ENCODE results near the gene CD1C. TPM values are rescaled to one million over a fixed set of nuclear protein-coding genes. Genes with fewer than 3 reads are reported as not detected.
A peak's percentile ranks its signal among the peaks of the same experiment; 100 is the strongest.
"Not testable (repeated sequence)": the region's sequence is repeated elsewhere in the genome, so short reads cannot be mapped to it uniquely, and the experiment has no call there.

CD1C gene
- total RNA-seq, 2 experiments from 2014 or later: 2.6 to 28.7 TPM

DNA sequence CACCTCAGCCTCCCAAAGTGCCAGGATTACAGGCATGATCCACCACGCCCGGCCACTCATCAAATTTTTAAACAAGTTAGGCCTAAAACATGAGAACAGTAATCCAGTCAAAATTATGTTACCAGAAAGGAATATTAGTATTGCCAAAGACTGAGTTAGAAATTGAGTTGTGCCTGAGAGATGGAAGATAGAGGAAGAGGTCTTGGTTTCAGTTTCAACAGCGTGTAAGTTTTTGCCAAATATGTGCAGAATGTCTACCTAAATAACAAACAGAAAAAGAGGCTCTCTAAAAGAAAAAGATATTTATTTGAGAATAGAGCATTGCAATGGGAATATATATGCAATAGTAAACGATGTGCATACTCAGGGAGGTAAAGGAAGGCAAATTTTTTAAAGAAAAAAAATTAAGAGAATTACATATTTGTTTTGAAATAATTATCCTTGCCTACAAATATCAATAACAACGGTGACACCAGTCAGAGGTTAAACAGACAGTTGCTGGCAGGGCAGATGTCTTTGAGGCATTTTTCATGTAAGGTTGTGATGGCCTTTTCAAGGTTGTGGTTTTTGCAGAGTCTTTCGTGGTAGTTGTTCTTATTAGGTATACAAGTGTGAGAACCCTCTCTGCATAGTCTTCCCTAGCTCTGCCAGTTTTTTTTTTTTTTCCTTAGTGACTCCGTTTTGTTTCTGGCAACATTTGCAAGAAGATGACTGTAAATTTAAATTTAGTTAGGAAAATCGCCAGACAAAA, 43.9 kb downstream of the CD1C start:
- Histone ChIP-seq H3K4me1 (ENCODE audit: insufficient read depth, low read length, poor library complexity, severe bottlenecking) (peaks cover 25% of the 10 kb centered on the region), H3K4me3 (ENCODE audit: low read depth, low read length, poor library complexity, severe bottlenecking) (no peak overlapping the region), H3K27ac (ENCODE audit: low read depth, low read length, poor library complexity, severe bottlenecking) (no peak overlapping the region), H3K9me2 (ENCODE audit: insufficient read depth, low read length) (no peaks in the 10 kb centered on the region), H4K20me1 (ENCODE audit: insufficient read depth, low read length) (no peaks in the 10 kb centered on the region), H3K79me2 (ENCODE audit: insufficient read depth, low read depth, low read length) (no peaks in the 10 kb centered on the region), H3K9me3 (ENCODE audit: low read length) (no peaks in the 10 kb centered on the region), H2AFZ (ENCODE audit: low read length) (peak overlapping the region; percentile 16; the same call in 1 of the 2 replicates), H3K4me2 (ENCODE audit: low read length) (peak overlapping the region; percentile 21; the same call in 1 of the 2 replicates), H3K36me3 (ENCODE audit: insufficient read depth, low read length) (no peaks in the 10 kb centered on the region)
- intact Hi-C loops (cut with micrococcal nuclease; ENCODE audit: unreplicated experiment): no loop called here
- TF ChIP-seq CTCF (conservative IDR thresholded peaks at IDR 0.05; ENCODE audit: low read length) (no peak), EZH2phosphoT487 (IDR thresholded peaks at IDR 0.05; ENCODE audit: borderline replicate concordance, low read depth, low read length) (no peak)
- POLR2A ChIA-PET: interaction anchor here (0.6 kb wide), 1 partner anchor 63 kb away, joined by 3 read pairs; no protein-coding TSS in a partner anchor
- CTCF ChIA-PET (ENCODE audit: unreplicated experiment): no interaction called here
- no peak for DNase-seq (ENCODE audit: low spot score)
- BruUV-seq (replicated peaks): no TSS peak

- ChIA-PET POLR2A (no interaction called here), CTCF (ENCODE audit: unreplicated experiment) (no interaction called here)
- H3K4me3 ChIP-seq (ENCODE audit: low read depth, low read length, poor library complexity, severe bottlenecking): no peak overlapping the region
- H3K9me3 ChIP-seq (ENCODE audit: low read length): no peaks in the 10 kb centered on the region
- no peaks in the 10 kb centered on the region for H3K9me2 ChIP-seq (ENCODE audit: insufficient read depth, low read length)
- BruUV-seq (replicated peaks): no TSS peak
- peaks cover 21% of the 10 kb centered on the region for H3K4me1 ChIP-seq (ENCODE audit: insufficient read depth, low read length, poor library complexity, severe bottlenecking)
- intact Hi-C loops (cut with micrococcal nuclease; ENCODE audit: unreplicated experiment): no loop called here
- H4K20me1 ChIP-seq (ENCODE audit: insufficient read depth, low read length): no peaks in the 10 kb centered on the region
- H3K79me2 ChIP-seq (ENCODE audit: insufficient read depth, low read depth, low read length): no peaks in the 10 kb centered on the region
- H2AFZ ChIP-seq (ENCODE audit: low read length): peak overlapping the region; percentile 49; the same call in 1 of the 2 replicates
- peak overlapping the region; percentile 35; the same call in 1 of the 2 replicates for H3K4me2 ChIP-seq (ENCODE audit: low read length)
- peak; percentile 11 for DNase-seq (ENCODE audit: low spot score)
- no peaks in the 10 kb centered on the region for H3K36me3 ChIP-seq (ENCODE audit: insufficient read depth, low read length)
- no peak for TF ChIP-seq EZH2phosphoT487 (IDR thresholded peaks at IDR 0.05; ENCODE audit: borderline replicate concordance, low read depth, low read length)
- H3K27ac ChIP-seq (ENCODE audit: low read depth, low read length, poor library complexity, severe bottlenecking): no peak overlapping the region
Measured at GRCh38 chr1:158334526-158335212, 44.9 kb downstream of the CD1C start.

GRCh38 chr1:158335213-158335532, 45.5 kb downstream of the CD1C start:
- intact Hi-C loops (cut with micrococcal nuclease; ENCODE audit: unreplicated experiment): no loop called here
- no peak for TF ChIP-seq EZH2phosphoT487 (IDR thresholded peaks at IDR 0.05; ENCODE audit: borderline replicate concordance, low read depth, low read length)
- no peak for TF ChIP-seq CTCF (conservative IDR thresholded peaks at IDR 0.05; ENCODE audit: low read length)
- H4K20me1 ChIP-seq (ENCODE audit: insufficient read depth, low read length): no peaks in the 10 kb centered on the region
- peaks cover 21% of the 10 kb centered on the region for H3K4me1 ChIP-seq (ENCODE audit: insufficient read depth, low read length, poor library complexity, severe bottlenecking)
- no peaks in the 10 kb centered on the region for H3K9me3 ChIP-seq (ENCODE audit: low read length)
- no TSS peak for BruUV-seq (replicated peaks)
- no peaks in the 10 kb centered on the region for H3K9me2 ChIP-seq (ENCODE audit: insufficient read depth, low read length)
- DNase-seq (ENCODE audit: low spot score): no peak
- CTCF ChIA-PET (ENCODE audit: unreplicated experiment): no interaction called here
- peak overlapping the region; percentile 49; the same call in 1 of the 2 replicates for H2AFZ ChIP-seq (ENCODE audit: low read length)
- H3K79me2 ChIP-seq (ENCODE audit: insufficient read depth, low read depth, low read length): no peaks in the 10 kb centered on the region
- H3K27ac ChIP-seq (ENCODE audit: low read depth, low read length, poor library complexity, severe bottlenecking): no peak overlapping the region
- no peak overlapping the region for H3K4me2 ChIP-seq (ENCODE audit: low read length)
- no peaks in the 10 kb centered on the region for H3K36me3 ChIP-seq (ENCODE audit: insufficient read depth, low read length)
- H3K4me3 ChIP-seq (ENCODE audit: low read depth, low read length, poor library complexity, severe bottlenecking): no peak overlapping the region
- POLR2A ChIA-PET: interaction anchor here (1.8 kb wide), 1 partner anchor 10 kb away, joined by 4 read pairs; no protein-coding TSS in a partner anchor

DNA sequence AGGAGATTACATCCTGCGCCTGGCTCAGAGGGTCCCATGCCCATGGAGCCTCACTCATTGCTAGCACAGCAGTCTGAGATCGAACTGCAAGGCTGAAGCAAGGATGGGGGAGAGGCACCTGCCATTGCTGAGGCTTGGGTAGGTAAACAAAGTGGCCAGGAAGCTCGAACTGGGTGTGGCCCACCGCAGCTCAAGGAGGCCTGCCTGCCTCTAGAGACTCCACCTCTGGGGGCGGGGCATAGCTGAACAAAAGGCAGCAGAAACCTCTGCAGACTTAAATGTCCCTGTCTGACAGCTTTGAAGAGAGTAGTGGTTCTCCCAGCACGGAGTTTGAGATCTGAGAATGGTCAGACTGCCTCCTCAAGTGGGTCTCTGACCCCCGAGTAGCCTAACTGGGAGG, 46.7 kb downstream of the CD1C start:
- H3K27ac ChIP-seq (ENCODE audit: low read depth, low read length, poor library complexity, severe bottlenecking); intact Hi-C loops (cut with micrococcal nuclease; ENCODE audit: unreplicated experiment); H2AFZ ChIP-seq (ENCODE audit: low read length); H3K79me2 ChIP-seq (ENCODE audit: insufficient read depth, low read depth, low read length); H3K4me3 ChIP-seq (ENCODE audit: low read depth, low read length, poor library complexity, severe bottlenecking); H3K36me3 ChIP-seq (ENCODE audit: insufficient read depth, low read length); CTCF ChIA-PET (ENCODE audit: unreplicated experiment); H4K20me1 ChIP-seq (ENCODE audit: insufficient read depth, low read length); H3K9me3 ChIP-seq (ENCODE audit: low read length); BruUV-seq (replicated peaks); H3K4me2 ChIP-seq (ENCODE audit: low read length); H3K9me2 ChIP-seq (ENCODE audit: insufficient read depth, low read length): not testable (repeated sequence)
- DNase-seq (ENCODE audit: low spot score): peak; percentile 45
- peaks cover 21% of the 10 kb centered on the region for H3K4me1 ChIP-seq (ENCODE audit: insufficient read depth, low read length, poor library complexity, severe bottlenecking)
- POLR2A ChIA-PET: interaction anchor here (0.6 to 1.8 kb wide), 5 partner anchors 9 to 940 kb away, joined by 3 to 4 read pairs (median 3); no protein-coding TSS in a partner anchor
